ENCODE measurements around the gene DIP2C. TPM values are rescaled to one million over a fixed set of nuclear protein-coding genes. Genes with fewer than 3 reads are reported as not detected.
"Not testable (repeated sequence)": the region's sequence is repeated elsewhere in the genome, so short reads cannot be mapped to it uniquely, and the experiment has no call there.

DIP2C gene
- total and polyA plus RNA-seq, 2 donors from 2014 or later: 6.2 to 22.6 TPM

GRCh38 chr10:480928-481552 lies 208.4 kb downstream of the DIP2C start:
- FAIRE-seq: no peak
- peak in 2 of 5 donors; percentile 38 to 65 for DNase-seq

GRCh38 chr10:480498-480927 lies 209.0 kb downstream of the DIP2C start:
- no peak for TF ChIP-seq CTCF (IDR thresholded peaks at IDR 0.05; ENCODE audit: borderline replicate concordance, extremely low read depth, insufficient read depth)
- DNase-seq (peak in 2 of 5 donors; percentile 18 to 39), FAIRE-seq (no peak)
- peaks cover 0 to 14% (median 0%) of the 10 kb centered on the region in 3 donors for H3K36me3 ChIP-seq (ENCODE audit: control insufficient read depth in 2 of 3, insufficient read depth in 3 of 3, low read length in 3 of 3)
- H3K4me3 ChIP-seq (ENCODE audit: low read length in 3 of 3): no peak overlapping the region
- H3K9me3 ChIP-seq (ENCODE audit: control insufficient read depth in 2 of 3, insufficient read depth in 1 of 3, low read length in 3 of 3): no peaks in the 10 kb centered on the region
- H3K27me3 ChIP-seq (ENCODE audit: control insufficient read depth, insufficient read depth, low read length): no peaks in the 10 kb centered on the region
- H3K9ac ChIP-seq (ENCODE audit: low read length in 3 of 3): no peak overlapping the region
- intact Hi-C loops (cut with DNase I): no loop called here
- peaks cover 0 to 3% (median 0%) of the 10 kb centered on the region in 3 donors for H3K4me1 ChIP-seq (ENCODE audit: control insufficient read depth in 2 of 3, insufficient read depth in 2 of 3, low read depth in 1 of 3, low read length in 3 of 3)
- H3K27ac ChIP-seq (ENCODE audit: low read depth in 2 of 2, low read length in 2 of 2): no peak overlapping the region

More at GRCh38 chr10:480928-481552, 208.4 kb downstream of the DIP2C start:
- peaks cover 0 to 14% (median 0%) of the 10 kb centered on the region in 3 donors for H3K36me3 ChIP-seq (ENCODE audit: control insufficient read depth in 2 of 3, insufficient read depth in 3 of 3, low read length in 3 of 3)
- H3K4me1 ChIP-seq (ENCODE audit: control insufficient read depth in 2 of 3, insufficient read depth in 2 of 3, low read depth in 1 of 3, low read length in 3 of 3): peaks cover 0 to 3% (median 0%) of the 10 kb centered on the region in 3 donors
- H3K9ac ChIP-seq (ENCODE audit: low read length in 3 of 3): no peak overlapping the region
- intact Hi-C loops (cut with DNase I): no loop called here
- no peak overlapping the region for H3K27ac ChIP-seq (ENCODE audit: low read depth in 2 of 2, low read length in 2 of 2)
- no peak for TF ChIP-seq CTCF (IDR thresholded peaks at IDR 0.05; ENCODE audit: borderline replicate concordance, extremely low read depth, insufficient read depth)
- H3K27me3 ChIP-seq (ENCODE audit: control insufficient read depth, insufficient read depth, low read length): no peaks in the 10 kb centered on the region
- no peaks in the 10 kb centered on the region for H3K9me3 ChIP-seq (ENCODE audit: control insufficient read depth in 2 of 3, insufficient read depth in 1 of 3, low read length in 3 of 3)
- H3K4me3 ChIP-seq (ENCODE audit: low read length in 3 of 3): no peak overlapping the region

- H3K9me3 ChIP-seq (ENCODE audit: control insufficient read depth in 2 of 3, insufficient read depth in 1 of 3, low read length in 3 of 3); H3K9ac ChIP-seq (ENCODE audit: low read length in 3 of 3); H3K27me3 ChIP-seq (ENCODE audit: control insufficient read depth, insufficient read depth, low read length); FAIRE-seq; intact Hi-C loops (cut with DNase I); H3K4me1 ChIP-seq (ENCODE audit: control insufficient read depth in 2 of 3, insufficient read depth in 2 of 3, low read depth in 1 of 3, low read length in 3 of 3); H3K4me3 ChIP-seq (ENCODE audit: low read length in 3 of 3); H3K27ac ChIP-seq (ENCODE audit: low read depth in 2 of 2, low read length in 2 of 2): not testable (repeated sequence)
- DNase-seq: peak in 2 of 5 donors; percentile 23 to 59
- H3K36me3 ChIP-seq (ENCODE audit: control insufficient read depth in 2 of 3, insufficient read depth in 3 of 3, low read length in 3 of 3): peaks cover 0 to 14% (median 0%) of the 10 kb centered on the region in 3 donors
These were observed 209.6 kb downstream of the DIP2C start for GRCh38 chr10:479706-480497.

Data from kidney (tissue), 14 donors.